C4-2B (cell line): Measurements from ENCODE around the gene FNDC8.

Experiments used
- ZFX ChIP-seq: fragments of 450-650 bp; IDR thresholded peaks from 2 replicates; pipeline ENCODE4 v1.6.1; 2017
- TF ChIP-seq, protein P1 (sequence below): fragments of 450-650 bp; conservative IDR thresholded peaks from 2 replicates; pipeline ENCODE4 v1.5.1; 2017; ENCODE audit warnings: mild to moderate bottlenecking

DNA sequence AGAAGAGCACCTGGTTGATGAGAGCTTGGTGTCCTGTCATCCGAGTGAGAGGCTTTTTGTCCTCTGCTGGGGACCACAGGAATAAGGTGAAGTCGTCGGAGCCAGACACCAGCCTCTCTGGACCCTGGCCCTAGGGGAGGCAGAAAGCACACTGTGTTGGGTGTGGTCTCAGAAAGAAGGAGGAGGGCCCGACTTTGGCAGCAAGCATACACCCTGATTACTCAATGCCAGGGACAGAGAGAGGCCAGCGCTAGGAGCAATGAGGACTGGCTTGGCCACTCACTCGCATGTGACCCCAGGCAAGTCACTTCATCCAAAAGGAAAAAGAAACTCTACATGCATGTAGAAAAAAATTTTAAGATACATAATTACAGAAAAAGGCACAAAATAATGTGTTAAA lies 13.9 kb downstream of the FNDC8 start:
- TF ChIP-seq, protein P1, sequence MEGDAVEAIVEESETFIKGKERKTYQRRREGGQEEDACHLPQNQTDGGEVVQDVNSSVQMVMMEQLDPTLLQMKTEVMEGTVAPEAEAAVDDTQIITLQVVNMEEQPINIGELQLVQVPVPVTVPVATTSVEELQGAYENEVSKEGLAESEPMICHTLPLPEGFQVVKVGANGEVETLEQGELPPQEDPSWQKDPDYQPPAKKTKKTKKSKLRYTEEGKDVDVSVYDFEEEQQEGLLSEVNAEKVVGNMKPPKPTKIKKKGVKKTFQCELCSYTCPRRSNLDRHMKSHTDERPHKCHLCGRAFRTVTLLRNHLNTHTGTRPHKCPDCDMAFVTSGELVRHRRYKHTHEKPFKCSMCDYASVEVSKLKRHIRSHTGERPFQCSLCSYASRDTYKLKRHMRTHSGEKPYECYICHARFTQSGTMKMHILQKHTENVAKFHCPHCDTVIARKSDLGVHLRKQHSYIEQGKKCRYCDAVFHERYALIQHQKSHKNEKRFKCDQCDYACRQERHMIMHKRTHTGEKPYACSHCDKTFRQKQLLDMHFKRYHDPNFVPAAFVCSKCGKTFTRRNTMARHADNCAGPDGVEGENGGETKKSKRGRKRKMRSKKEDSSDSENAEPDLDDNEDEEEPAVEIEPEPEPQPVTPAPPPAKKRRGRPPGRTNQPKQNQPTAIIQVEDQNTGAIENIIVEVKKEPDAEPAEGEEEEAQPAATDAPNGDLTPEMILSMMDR = no peak
- no peak for TF ChIP-seq ZFX
